HL-60/S4 treated with phorbol 12-myristate 13-acetate at 8.2 ng/mL for 4 days and 3 days (cell line): ENCODE data around the gene CTRL.

Source experiments
- in situ Hi-C: fragments of 300-500 bp; cut with MboI; formaldehyde crosslinking; loops from 2 replicates; pipeline ENCODE4 v1.15.0; 2022; ENCODE audit warnings: low sequenced_read_pairs

Gene CTRL

DNA sequence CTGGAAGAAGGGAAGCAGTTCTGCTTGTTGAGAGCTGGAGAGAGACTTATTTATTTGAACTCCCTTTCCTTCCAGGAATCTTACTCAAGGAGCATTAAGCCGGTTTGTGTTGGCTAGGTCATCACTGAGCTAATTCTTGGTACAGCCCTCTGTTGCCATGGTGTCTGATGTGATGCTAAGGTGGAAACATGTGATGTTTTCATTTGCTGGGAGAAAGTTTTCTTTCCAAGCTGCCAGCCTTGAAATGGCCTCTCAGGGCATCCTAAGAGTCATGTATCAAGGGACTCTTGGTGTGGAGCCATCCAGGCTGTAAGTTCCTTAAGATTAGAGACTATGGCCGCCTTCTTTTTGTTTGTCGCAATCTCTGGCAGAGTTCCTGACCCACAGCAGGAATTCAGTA is 34.4 kb downstream of the CTRL start:
- in situ Hi-C loops: no loop called here

DNA sequence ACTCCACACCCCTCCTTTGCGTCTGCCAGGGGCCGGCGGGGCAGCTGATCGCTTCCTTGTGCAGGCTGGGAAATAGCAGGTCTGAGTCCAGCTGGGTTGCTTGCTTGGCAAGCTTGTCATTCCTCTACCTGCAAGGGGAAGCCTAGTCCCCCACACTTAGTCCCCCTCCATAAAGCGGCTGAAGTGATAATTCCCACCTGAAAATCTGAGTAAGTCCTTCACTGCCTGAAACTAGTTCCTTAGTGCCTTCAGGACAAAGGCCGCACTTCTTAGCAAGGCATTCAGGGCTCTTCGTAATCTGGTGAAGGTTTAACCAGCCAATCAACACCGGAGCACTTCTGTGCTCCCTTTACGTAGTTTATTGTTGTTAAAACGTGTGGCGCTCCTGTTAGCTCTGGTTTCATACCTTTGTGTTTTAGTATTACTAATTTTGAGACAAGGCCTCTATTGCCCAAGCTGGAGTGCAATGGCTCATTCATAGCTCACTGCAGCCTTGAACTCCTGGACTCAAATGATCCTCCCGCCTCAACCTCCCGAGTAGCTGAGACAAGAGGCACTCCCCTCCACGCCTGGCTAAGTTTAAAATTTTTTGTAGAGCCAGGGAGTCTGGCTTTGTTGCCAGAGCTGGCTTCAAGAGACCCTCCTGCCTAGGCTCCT is 37.8 kb downstream of the CTRL start:
- in situ Hi-C loops: no loop called here

DNA sequence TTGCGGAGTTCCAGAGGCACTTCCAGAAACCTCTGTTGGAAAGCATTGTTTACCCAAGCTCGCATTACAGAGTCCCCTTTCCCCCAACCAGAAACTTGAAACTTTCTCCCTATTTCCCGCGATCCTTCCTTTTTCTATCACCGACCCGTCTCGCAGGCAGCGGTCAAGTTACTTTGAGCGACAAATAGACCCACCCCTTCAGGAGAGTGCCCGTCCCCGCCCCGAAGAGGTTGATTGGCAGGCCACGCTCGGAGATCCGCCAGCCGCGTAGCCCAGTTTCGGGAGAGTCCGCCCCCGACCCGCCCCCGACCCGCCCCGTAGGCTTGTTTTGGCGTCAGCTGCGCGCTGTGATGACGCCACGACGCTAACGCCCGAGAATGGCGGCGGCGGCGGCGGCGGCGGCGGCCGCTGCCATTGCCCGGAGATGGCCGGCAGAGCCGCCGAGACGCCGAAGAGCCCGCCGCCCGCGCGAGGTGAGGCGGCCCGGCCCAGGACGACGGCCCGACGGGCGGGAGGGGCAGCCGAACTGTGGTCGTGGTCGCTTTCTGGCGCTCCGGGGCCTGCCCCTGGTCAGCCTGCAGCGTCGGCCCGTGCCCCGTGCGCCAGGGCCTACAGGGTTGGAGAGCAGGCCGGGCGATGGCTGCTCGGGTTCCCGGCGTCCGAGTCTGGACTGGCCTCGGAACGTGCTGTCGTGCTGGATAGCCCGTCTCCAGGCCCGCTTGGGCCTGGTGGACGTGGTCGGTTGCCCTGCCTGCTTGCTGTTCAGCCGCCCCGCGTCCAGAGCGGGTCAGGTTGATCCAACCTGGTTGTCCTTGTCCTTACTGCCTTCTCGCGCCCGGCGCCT is 38.5 kb downstream of the CTRL start, which contains the start of gene PSKH1:
Gene PSKH1 (plus strand): TSS at position 356 of the 844 bp plus-strand sequence. CDS start 15,496 bp downstream, outside the sequence.
- in situ Hi-C loops: no loop called here

- in situ Hi-C loops: no loop called here
Observed at GRCh38 chr16:67892375-67892774, 39.3 kb downstream of the CTRL start.

DNA sequence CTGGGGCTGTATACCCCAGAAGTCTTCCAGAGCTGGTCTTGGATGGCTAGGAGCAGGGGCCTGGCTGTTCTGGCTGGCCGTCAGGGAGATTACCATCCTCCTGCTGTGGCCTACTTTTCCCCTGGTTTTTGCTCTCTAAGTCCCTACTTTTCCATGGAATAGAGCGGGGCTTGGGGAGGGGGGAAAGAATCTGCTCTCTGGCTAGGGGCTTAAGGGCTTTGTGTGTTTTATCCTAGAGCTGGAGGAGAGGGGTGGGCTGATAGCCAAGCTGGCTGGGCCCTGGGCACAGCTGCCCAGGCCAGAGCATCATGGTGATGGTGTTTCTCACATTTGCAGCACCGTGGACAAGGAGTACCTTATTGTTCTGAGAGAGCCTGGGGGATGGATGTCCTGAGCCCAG is 43.3 kb downstream of the CTRL start:
- in situ Hi-C loops: loop anchor here (10.0 kb wide), 1 partner anchor 46 kb away; the partner anchor contains the start of genes CTRL and PSMB10

- in situ Hi-C loops: loop anchor here (10.0 kb wide), 1 partner anchor 48 kb away; the partner anchor contains the start of genes CTRL and PSMB10
Observed at GRCh38 chr16:67886387-67886786, 45.3 kb downstream of the CTRL start.

DNA sequence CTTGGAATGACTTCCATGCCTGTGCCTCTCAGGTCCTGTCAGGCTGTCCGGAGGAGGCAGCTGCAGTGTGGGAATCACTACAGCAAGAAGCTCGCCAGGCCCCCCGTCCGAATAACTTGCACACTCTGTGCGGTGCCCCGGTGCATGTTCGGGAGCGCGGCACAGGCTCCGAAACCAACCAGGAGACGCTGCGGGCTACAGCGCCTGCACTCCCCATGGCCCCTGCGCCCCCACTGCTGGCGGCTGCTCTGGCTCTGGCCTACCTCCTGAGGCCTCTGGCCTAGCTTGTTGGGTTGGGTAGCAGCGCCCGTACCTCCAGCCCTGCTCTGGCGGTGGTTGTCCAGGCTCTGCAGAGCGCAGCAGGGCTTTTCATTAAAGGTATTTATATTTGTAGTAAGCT is 45.7 kb downstream of the CTRL start:
- in situ Hi-C loops: loop anchor here (10.0 kb wide), 1 partner anchor 49 kb away; the partner anchor contains the start of genes CTRL and PSMB10

GRCh38 chr16:67885545-67885944 is 46.1 kb downstream of the CTRL start:
- in situ Hi-C loops: loop anchor here (10.0 kb wide), 1 partner anchor 49 kb away; the partner anchor contains the start of genes CTRL and PSMB10

DNA sequence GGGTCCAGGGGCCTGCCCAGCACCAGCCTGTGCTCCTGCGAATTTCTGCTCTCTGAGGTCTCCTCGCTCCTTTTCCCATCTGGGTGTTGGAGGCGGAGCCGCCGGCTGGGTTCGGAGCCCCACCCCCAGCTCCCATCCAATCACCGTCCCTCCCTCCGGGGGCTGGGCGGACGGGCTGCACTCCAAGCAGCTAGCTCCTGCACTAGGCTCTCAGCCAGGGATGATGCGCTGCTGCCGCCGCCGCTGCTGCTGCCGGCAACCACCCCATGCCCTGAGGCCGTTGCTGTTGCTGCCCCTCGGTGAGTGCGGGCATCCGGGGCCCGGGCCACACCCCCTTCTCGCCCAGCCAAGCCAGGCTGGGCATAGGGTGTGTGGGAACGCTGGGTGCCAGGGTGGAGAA is 47.0 kb downstream of the CTRL start, which contains the start of gene NRN1L:
Gene NRN1L (plus strand): TSS at position 202 of the 400 bp plus-strand sequence. CDS start 19 bp downstream, at position 221.
- in situ Hi-C loops: loop anchor here (10.0 kb wide), 1 partner anchor 50 kb away; the partner anchor contains the start of genes CTRL and PSMB10

- in situ Hi-C loops: loop anchor here (10.0 kb wide), 1 partner anchor 51 kb away; the partner anchor contains the start of genes CTRL and PSMB10
Observed at GRCh38 chr16:67883872-67884261, 47.8 kb downstream of the CTRL start.

GRCh38 chr16:67883146-67883871 is 48.4 kb downstream of the CTRL start:
- in situ Hi-C loops: loop anchor here (10.0 kb wide), 1 partner anchor 51 kb away; the partner anchor contains the start of genes CTRL and PSMB10

DNA sequence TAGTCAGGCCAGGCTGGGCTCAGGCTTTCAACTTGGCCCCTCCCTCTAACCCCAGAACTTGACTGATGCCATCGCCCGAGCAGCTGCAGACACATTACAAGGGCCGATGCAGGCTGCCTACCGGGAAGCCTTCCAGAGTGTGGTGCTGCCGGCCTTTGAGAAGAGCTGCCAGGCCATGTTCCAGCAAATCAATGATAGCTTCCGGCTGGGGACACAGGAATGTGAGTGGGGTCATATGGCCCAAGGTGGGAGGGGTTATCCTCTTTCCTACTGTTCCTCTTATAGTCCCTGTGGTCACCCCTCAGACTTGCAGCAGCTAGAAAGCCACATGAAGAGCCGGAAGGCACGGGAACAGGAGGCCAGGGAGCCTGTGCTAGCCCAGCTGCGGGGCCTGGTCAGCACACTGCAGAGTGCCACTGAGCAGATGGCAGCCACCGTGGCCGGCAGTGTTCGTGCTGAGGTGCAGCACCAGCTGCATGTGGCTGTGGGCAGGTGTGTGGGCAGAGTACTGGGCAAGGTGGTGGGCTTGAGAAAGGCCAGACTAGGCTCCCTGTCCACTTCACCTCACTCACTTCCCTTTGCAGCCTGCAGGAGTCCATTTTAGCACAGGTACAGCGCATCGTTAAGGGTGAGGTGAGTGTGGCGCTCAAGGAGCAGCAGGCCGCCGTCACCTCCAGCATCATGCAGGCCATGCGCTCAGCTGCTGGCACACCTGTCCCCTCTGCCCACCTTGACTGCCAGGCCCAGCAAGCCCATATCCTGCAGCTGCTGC is 49.1 kb downstream of the CTRL start:
- in situ Hi-C loops: loop anchor here (10.0 kb wide), 1 partner anchor 52 kb away; the partner anchor contains the start of genes CTRL and PSMB10

DNA sequence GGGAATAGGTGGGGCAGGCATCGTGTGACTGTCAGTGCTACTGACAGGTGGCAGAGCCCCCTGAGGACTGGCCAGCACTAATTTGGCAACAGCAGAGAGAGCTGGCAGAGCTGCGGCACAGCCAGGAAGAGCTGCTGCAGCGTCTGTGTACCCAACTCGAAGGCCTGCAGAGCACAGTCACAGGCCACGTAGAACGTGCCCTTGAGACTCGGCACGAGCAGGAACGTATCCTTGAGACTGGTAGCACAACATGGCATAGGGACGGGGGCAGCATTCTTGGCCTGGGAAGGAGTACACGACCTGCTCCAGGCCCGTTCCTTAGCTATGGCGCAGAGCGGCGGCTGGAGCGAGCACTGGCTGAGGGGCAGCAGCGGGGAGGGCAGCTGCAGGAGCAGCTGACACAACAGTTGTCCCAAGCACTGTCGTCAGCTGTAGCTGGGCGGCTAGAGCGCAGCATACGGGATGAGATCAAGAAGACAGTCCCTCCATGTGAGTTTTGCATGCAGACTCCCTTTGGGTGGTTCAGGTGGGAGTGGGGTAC is 50.0 kb downstream of the CTRL start:
- in situ Hi-C loops: loop anchor here (10.0 kb wide), 1 partner anchor 53 kb away; the partner anchor contains the start of genes CTRL and PSMB10

- in situ Hi-C loops: loop anchor here (10.0 kb wide), 1 partner anchor 54 kb away; the partner anchor contains the start of genes CTRL and PSMB10
Observed at GRCh38 chr16:67880584-67880983, 51.1 kb downstream of the CTRL start.

DNA sequence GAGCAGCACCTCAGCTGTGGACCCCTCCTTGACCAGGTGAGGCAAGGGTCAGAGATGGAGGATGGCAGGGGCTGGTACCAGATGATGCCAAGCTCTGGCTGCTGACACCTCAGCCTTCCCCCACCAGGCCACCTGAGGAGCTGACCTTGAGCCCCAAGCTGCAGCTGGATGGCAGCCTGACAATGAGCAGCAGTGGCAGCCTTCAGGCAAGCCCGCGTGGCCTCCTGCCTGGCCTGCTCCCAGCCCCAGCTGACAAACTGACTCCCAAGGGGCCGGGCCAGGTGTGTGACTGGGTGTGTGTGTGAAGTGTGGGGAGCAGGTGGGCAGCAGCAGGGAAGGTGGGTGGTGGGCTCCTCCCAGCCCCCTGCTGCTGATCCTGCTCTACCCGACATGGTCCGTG is 51.7 kb downstream of the CTRL start:
- in situ Hi-C loops: loop anchor here (10.0 kb wide), 1 partner anchor 55 kb away; the partner anchor contains the start of genes CTRL and PSMB10
